ENCODE data around the gene HIVEP1.

HIVEP1 gene

GRCh38 chr6:12118607-12119006 lies 106.5 kb downstream of the HIVEP1 start:
- no peak for DNase-seq (ENCODE audit: low read depth)
- no peak overlapping the region for H3K4me3 ChIP-seq (ENCODE audit: low read depth, low read length)
- no peak for TF ChIP-seq CTCF (IDR thresholded peaks at IDR 0.05; ENCODE audit: low read depth, low read length, missing control alignments)

GRCh38 chr6:12119085-12119588 lies 107.0 kb downstream of the HIVEP1 start:
- no peak overlapping the region for H3K4me3 ChIP-seq (ENCODE audit: low read depth, low read length)
- peak; percentile 54 for DNase-seq (ENCODE audit: low read depth)
- TF ChIP-seq CTCF (IDR thresholded peaks at IDR 0.05; ENCODE audit: low read depth, low read length, missing control alignments) = no peak

- no peak overlapping the region for H3K4me3 ChIP-seq (ENCODE audit: low read depth, low read length)
- TF ChIP-seq CTCF (IDR thresholded peaks at IDR 0.05; ENCODE audit: low read depth, low read length, missing control alignments) = no peak
- no peak for DNase-seq (ENCODE audit: low read depth)
Measured at GRCh38 chr6:12125396-12125795, 113.3 kb downstream of the HIVEP1 start.

- DNase-seq (ENCODE audit: low read depth) = no peak
- no peak for TF ChIP-seq CTCF (IDR thresholded peaks at IDR 0.05; ENCODE audit: low read depth, low read length, missing control alignments)
- no peak overlapping the region for H3K4me3 ChIP-seq (ENCODE audit: low read depth, low read length)
Measured at GRCh38 chr6:12126051-12126450, 113.9 kb downstream of the HIVEP1 start.

GRCh38 chr6:12129523-12129922 lies 117.4 kb downstream of the HIVEP1 start:
- no peak for TF ChIP-seq CTCF (IDR thresholded peaks at IDR 0.05; ENCODE audit: low read depth, low read length, missing control alignments)
- no peak overlapping the region for H3K4me3 ChIP-seq (ENCODE audit: low read depth, low read length)
- DNase-seq (ENCODE audit: low read depth) = no peak

GRCh38 chr6:12132351-12133222 lies 120.5 kb downstream of the HIVEP1 start:
- TF ChIP-seq CTCF (IDR thresholded peaks at IDR 0.05; ENCODE audit: low read depth, low read length, missing control alignments) = no peak
- DNase-seq (ENCODE audit: low read depth) = no peak
- H3K4me3 ChIP-seq (ENCODE audit: low read depth, low read length) = no peak overlapping the region

- H3K4me3 ChIP-seq (ENCODE audit: low read depth, low read length) = no peak overlapping the region
- no peak for TF ChIP-seq CTCF (IDR thresholded peaks at IDR 0.05; ENCODE audit: low read depth, low read length, missing control alignments)
- no peak for DNase-seq (ENCODE audit: low read depth)
Measured at GRCh38 chr6:12134581-12134980, 122.5 kb downstream of the HIVEP1 start.
